ENCODE results near the gene RAMAC.
"Not testable (repeated sequence)": the region's sequence is repeated elsewhere in the genome, so short reads cannot be mapped to it uniquely, and the experiment has no call there.

Gene RAMAC

DNA sequence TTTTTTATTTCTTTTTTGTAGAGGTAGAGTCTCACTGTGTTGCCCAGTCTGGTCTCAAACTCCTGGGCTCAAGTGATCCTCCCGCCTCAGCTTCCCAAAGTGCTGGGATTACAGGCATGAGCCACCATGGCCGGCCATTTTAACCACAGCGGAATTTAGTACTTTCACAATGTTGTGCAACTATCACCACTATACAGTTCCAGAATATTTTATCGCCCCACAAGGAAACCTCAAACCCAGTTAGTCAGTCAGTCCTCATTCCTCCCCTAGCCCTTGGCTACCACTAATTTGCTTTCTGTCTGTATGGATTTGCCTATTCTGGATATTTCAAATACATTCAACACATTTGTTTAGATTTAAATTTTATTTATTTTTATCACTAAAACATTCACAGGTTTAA lies 17.9 kb upstream of the RAMAC start:
- DNase-seq (ENCODE audit: low read depth): no peak

DNA sequence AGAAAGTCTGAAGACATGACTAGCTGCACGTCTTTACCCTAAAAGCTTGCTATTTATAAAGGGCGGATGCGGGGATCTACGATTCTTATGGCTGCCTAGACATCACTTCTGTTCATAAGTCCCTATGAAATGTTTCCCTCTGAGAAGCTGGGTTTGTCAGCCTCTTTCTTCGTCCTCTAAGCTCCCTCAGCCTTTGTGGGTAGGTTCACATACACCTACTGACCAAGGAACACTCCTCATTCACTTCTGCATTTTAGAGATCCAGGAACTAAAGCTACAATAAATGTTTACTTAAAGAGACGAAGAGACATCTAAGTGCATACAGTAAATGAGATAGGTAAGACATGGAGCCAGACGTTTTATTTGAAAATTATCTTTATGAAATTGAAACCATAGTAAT lies 16.7 kb upstream of the RAMAC start:
- DNase-seq (ENCODE audit: low read depth): no peak

DNA sequence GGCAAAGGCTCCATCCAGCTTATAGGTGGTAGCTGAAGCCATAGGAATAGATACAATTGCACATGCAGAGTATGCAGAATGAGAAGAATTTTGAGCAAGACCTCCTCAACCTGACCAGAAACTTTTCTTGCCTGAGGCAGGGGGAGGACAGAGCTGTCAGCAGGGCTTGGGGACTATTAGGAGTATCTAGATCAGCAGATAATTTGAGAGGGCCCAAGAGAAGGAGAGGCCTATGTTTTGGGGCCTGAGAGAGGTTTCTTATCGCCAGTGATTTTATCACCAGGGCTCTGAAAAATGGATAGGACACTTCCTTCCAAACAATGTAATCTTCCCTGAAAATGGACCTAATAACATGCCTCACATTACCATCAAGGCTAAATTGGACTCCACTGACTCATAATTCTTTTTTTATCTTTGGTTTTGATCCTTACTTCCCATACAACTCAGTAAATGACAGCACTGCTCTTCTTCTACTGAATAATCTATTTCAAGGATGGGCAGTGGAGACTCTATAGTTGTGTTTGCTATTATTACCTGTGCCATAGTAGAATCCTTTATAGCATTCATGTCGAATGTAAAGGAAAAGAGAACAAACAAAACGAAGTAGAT lies 15.8 kb upstream of the RAMAC start:
- no peak for DNase-seq (ENCODE audit: low read depth)

DNA sequence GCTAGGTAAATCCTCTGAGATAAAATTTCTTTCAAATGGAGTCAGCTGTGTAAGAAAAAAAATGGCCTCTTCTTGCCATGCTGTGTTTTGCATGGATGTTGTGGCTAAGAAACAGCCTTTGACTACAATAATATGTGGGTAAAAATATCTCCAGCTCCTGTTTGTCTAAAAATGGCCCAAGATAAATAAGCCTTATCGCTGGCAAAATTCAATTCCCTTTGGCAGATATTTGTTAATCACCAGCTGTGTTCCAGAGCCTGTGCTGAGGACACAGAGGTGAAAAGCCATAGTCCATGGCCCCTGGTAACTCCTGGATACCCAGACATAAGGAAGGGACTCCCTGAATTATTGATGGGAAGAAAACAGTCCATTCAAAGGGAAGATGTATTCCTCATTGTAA lies 15.3 kb upstream of the RAMAC start:
- no peak for DNase-seq (ENCODE audit: low read depth)

DNA sequence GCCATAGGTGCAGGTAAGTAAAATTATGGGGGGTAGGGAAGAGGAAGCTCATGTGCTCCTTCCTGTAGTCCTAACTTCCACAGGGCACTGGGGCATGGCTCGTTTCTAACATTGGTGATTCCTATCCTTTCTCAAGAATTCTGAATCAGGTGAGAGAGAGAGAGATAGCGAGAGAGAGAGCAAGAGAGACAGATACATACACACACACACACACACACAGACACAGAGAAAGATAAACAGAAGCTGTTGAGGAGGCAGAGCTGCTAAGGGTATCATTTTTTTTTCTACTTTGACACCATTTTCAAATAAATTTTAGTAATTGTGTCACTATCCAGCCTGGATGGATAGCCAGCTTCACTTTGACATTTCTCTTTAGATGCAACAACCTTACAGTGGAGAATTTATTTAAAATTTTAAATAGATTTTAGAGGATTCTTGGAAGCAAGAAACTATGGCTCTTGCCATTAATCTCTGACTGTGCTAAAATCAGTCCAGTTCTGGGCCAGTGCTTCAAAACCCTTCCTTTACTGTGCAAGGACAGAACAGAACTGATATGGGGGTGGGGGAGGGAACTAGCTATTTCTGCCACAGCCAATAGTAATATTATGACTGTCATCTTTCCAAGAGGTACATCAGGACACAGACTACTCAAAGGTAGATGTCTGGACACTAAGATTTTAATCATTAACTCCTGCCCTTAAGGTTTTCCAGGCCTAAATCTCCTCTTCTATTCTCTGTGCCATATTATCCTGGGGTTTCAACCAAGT lies 14.6 kb upstream of the RAMAC start:
- DNase-seq (ENCODE audit: low read depth): no peak

- no peak for DNase-seq (ENCODE audit: low read depth)
Observed at GRCh38 chr15:82972990-82973389, 13.0 kb upstream of the RAMAC start.

- no peak for DNase-seq (ENCODE audit: low read depth)
Observed at GRCh38 chr15:82977076-82977475, 8.9 kb upstream of the RAMAC start.

DNA sequence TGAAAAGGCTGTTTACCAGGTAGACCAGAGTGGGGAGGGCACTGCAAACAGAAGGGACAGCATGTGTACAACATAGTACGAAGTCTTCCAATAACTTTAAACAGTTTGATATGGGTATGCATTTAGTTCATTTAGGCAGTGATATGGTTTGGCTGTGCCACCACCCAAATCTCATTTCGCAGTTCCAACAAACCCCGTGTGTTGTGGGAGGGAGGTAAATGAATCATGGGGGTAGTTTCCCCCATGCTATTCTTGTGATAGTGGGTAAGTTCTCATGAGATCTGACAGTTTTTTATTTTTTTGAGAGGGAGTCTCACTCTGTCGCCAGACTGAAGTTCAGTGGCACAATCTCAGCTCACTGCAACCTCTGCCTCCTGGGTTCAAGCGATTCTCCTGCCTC lies 7.6 kb upstream of the RAMAC start:
- no peak for DNase-seq (ENCODE audit: low read depth)

DNA sequence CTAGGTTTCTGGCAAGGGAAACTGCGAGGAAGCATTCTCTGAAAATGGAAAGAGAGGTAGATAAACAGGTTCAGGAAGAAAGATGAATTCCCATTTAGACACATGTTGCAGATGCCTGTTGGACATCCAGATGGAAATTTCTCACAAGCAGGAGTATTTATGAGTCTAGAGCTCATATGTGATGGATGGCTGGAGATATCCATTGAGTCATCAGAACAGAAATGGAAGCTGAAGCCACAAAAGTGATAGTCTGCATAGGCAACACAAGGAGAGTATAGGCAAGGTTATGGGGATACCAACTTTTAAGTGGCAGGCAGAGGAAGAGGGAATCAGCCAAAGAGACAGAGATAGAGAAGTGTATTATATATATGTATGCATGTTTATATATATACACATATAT lies 6.3 kb upstream of the RAMAC start:
- DNase-seq (ENCODE audit: low read depth): no peak

DNA sequence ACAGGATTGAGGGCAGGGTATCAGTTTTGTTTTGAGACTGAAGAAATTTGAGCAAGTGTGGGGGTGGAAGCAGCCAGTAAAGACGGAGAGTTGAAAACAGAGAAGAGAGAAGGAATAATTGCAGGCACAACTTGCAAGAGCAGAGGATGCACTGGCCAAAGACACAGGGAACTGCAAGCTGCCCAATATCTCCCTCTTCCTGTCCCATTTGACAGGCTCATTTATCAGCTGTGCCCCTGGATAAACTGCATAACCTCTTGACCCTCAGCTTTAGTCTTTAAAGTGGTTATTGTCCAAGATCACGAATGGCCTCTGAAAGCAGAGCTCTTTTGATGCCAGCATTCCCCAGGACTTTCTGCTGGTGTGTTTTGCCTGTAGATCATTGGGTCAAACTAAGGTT lies 5.0 kb upstream of the RAMAC start:
- no peak for DNase-seq (ENCODE audit: low read depth)

- no peak for DNase-seq (ENCODE audit: low read depth)
Observed at GRCh38 chr15:82986442-82986780, 401 bp downstream of the RAMAC start.

DNA sequence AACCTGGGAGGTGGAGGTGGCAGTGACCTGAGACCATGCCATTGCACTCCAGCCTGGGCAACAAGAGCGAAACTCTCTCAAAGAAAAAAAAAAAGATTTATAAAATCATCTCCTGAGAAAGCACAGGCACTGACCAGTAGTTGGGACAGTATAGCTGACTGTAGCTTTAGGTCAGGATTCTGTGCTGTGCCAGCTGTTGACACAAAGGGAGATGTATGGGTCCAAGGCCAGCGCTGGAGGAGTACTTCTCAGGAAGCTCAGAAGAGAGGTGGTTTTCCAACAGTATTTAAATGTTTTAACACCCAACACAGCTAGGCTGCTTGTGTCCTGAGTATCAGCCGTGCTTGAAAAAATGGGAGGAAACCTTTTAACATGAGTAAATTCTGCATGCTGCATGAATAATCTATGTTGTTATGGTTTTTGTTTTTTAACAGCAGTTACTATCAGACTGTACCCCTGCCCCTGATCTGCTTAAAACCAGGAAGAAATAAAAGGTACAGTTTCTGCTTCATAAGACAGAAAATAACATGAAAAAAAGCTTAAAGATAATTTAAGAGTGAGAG lies 6.5 kb downstream of the RAMAC start:
- DNase-seq (ENCODE audit: low read depth): no peak

DNA sequence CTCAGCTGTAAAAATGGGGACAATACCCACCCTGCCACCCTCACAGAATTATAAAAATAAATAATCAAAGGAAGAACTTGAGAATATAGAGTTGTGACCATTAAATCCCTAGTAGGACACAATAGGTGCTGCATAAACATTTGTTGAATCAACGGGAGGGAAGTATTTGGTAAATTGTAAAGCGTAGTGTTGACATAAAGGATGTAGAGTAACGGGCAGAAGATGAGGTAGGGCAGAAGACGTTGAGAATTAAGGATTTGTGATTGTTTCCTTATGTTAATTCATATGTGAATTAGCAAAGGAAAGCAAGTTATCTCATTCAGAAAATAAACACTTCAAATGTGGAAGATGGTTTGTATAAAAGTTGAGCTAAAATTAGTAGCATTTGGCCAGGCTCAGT lies 7.1 kb downstream of the RAMAC start:
- no peak for DNase-seq (ENCODE audit: low read depth)

- DNase-seq (ENCODE audit: low read depth): no peak
Observed at GRCh38 chr15:82995076-82995475, 9.1 kb downstream of the RAMAC start.

DNA sequence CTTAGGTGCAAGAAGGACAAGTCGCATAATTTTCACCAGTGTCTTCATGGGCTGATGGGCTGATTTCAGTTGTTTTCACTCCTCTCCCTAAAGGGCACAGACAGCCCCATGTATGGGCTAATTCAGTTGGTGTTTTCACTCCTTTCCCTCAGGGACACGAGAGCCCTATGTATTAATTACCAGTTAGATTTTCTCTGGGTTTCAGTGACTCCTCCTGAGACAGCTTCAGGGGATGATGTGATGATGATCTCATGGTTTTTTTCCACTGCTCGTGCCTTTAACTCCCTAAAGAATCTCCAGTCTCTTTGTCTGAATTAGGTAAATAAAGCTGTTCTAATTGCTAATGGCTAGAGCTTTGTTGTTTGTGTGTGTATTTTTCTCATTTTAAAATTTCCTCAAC lies 9.9 kb downstream of the RAMAC start:
- DNase-seq (ENCODE audit: low read depth): no peak

GRCh38 chr15:82999426-82999825 lies 13.4 kb downstream of the RAMAC start:
- no peak for DNase-seq (ENCODE audit: low read depth)

GRCh38 chr15:82999905-83000671 lies 14.1 kb downstream of the RAMAC start:
- peak; percentile 55 for DNase-seq (ENCODE audit: low read depth)

- DNase-seq (ENCODE audit: low read depth): not testable (repeated sequence)
Observed at GRCh38 chr15:83000672-83001031, 14.6 kb downstream of the RAMAC start.

- DNase-seq (ENCODE audit: low read depth): peak; percentile 72
Observed at GRCh38 chr15:83010709-83011270, 24.8 kb downstream of the RAMAC start.

GRCh38 chr15:83011271-83012075 lies 25.5 kb downstream of the RAMAC start, which contains the start of gene C15orf40:
TSS of gene C15orf40 (minus strand) at chr15:83011639. CDS start at chr15:83011607, 32 bp downstream.
- DNase-seq (ENCODE audit: low read depth): peak; percentile 84

DNA sequence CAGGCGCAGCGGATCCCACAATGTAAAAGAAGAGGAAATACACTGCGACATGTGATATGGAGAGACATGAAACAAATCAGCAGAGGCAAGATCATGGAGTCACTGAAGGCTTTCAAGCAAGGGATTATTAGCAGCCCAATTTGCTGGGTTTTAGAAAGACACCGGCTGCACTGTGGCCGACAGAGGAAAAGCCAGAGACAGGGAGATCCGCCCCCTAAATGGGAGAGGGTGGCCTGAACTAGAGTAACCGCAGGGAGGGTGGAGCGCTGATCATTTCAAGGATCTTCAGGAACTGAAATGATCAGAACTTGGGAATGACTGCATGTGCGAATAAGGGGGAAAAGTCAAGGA lies 26.0 kb downstream of the RAMAC start:
- DNase-seq (ENCODE audit: low read depth): no peak

- no peak for DNase-seq (ENCODE audit: low read depth)
Observed at GRCh38 chr15:83012636-83013035, 26.6 kb downstream of the RAMAC start.

Data from fibroblast of the conjunctiva (primary cell).